Type B pancreatic cell (in vitro differentiated cells): ENCODE data around the gene ZNF175. TPM values are rescaled to one million over a fixed set of nuclear protein-coding genes. Genes with fewer than 3 reads are reported as not detected.

Experiments
- DNase-seq: peaks from one replicate; pipeline ENCODE4 v3.0.0; 2021; ENCODE audit warnings: mixed read lengths; ENCODE audit not compliant: unreplicated experiment; ENCODE audit errors: extremely low spot score
- H3K27ac Mint-ChIP-seq: 2 replicates; pipeline ENCODE4 v1.8.0; 2021; ENCODE audit warnings: mild to moderate bottlenecking, mixed read lengths
- H3K27me3 Mint-ChIP-seq: 2 replicates; pipeline ENCODE4 v1.8.0; 2021; ENCODE audit warnings: mixed read lengths
- H3K36me3 Mint-ChIP-seq: 2 replicates; pipeline ENCODE4 v1.8.0; 2021; ENCODE audit warnings: mixed read lengths
- H3K4me1 Mint-ChIP-seq: one replicate; pipeline ENCODE4 v1.8.0; 2021; ENCODE audit warnings: mixed read lengths; ENCODE audit not compliant: unreplicated experiment
- H3K4me3 Mint-ChIP-seq: 2 replicates; pipeline ENCODE4 v1.8.0; 2021; ENCODE audit warnings: mild to moderate bottlenecking, mixed read lengths
- H3K9me3 Mint-ChIP-seq: 2 replicates; pipeline ENCODE4 v1.8.0; 2021; ENCODE audit warnings: mixed read lengths
- CTCF ChIP-seq: fragments of 200-600 bp; sonication (generic); conservative IDR thresholded peaks from 2 replicates; pipeline ENCODE4 v1.5.0; 2021; ENCODE audit warnings: antibody characterized with exemption, mild to moderate bottlenecking
- total RNA-seq: library from RNA; stranded (reverse); gene quantifications from 2 replicates; pipeline ENCODE4 v1.2.1, GENCODE V29; 2021; ENCODE audit warnings: low replicate concordance

Gene ZNF175
- total RNA-seq, 1 donor from 2014 or later: 14.0 TPM

GRCh38 chr19:51586799-51587198, 15.7 kb downstream of the ZNF175 start:
- H3K4me1 Mint-ChIP-seq: no peaks in the 10 kb centered on the region
- H3K4me3 Mint-ChIP-seq: no peak overlapping the region
- H3K36me3 Mint-ChIP-seq: peaks cover 62% of the 10 kb centered on the region
- DNase-seq: no peak
- no peaks in the 10 kb centered on the region for H3K27me3 Mint-ChIP-seq
- TF ChIP-seq CTCF: no peak
- H3K9me3 Mint-ChIP-seq: peaks cover 22% of the 10 kb centered on the region
- H3K27ac Mint-ChIP-seq: no peak overlapping the region

GRCh38 chr19:51587264-51588191, 16.4 kb downstream of the ZNF175 start:
- Mint-ChIP-seq H3K27ac (no peak overlapping the region), H3K9me3 (peaks cover 22% of the 10 kb centered on the region), H3K4me1 (no peaks in the 10 kb centered on the region), H3K4me3 (no peak overlapping the region), H3K27me3 (no peaks in the 10 kb centered on the region), H3K36me3 (peaks cover 59% of the 10 kb centered on the region)
- DNase-seq: no peak
- TF ChIP-seq CTCF: no peak

- Mint-ChIP-seq H3K27ac (no peak overlapping the region), H3K27me3 (no peaks in the 10 kb centered on the region), H3K36me3 (peaks cover 46% of the 10 kb centered on the region), H3K9me3 (peaks cover 18% of the 10 kb centered on the region), H3K4me1 (peaks cover 6% of the 10 kb centered on the region), H3K4me3 (no peak overlapping the region)
- DNase-seq: no peak
- TF ChIP-seq CTCF: no peak
Observed at GRCh38 chr19:51589511-51589910, 18.4 kb downstream of the ZNF175 start.

GRCh38 chr19:51590441-51590840, 19.4 kb downstream of the ZNF175 start:
- no peak for TF ChIP-seq CTCF
- no peak for DNase-seq
- peaks cover 13% of the 10 kb centered on the region for H3K9me3 Mint-ChIP-seq
- H3K27me3 Mint-ChIP-seq: no peaks in the 10 kb centered on the region
- H3K4me1 Mint-ChIP-seq: peaks cover 10% of the 10 kb centered on the region
- no peak overlapping the region for H3K4me3 Mint-ChIP-seq
- H3K36me3 Mint-ChIP-seq: peaks cover 37% of the 10 kb centered on the region
- no peak overlapping the region for H3K27ac Mint-ChIP-seq

- no peak for TF ChIP-seq CTCF
- Mint-ChIP-seq H3K27me3 (no peaks in the 10 kb centered on the region), H3K27ac (no peak overlapping the region), H3K4me1 (peaks cover 10% of the 10 kb centered on the region), H3K36me3 (peaks cover 18% of the 10 kb centered on the region), H3K9me3 (peaks cover 3% of the 10 kb centered on the region), H3K4me3 (peak overlapping the region; percentile 68)
- no peak for DNase-seq
Observed at GRCh38 chr19:51592521-51592920, 21.4 kb downstream of the ZNF175 start.
